GM12891 (cell line): Measurements from ENCODE around the gene WNT16.
"Not testable (repeated sequence)": the region's sequence is repeated elsewhere in the genome, so short reads cannot be mapped to it uniquely, and the experiment has no call there.

Experiments
- POLR2A ChIP-seq: IDR thresholded peaks from 2 replicates; pipeline ENCODE4 v1.6.1; 2011; ENCODE audit warnings: low read depth, low read length, control low read depth
- POLR2AphosphoS5 ChIP-seq: IDR thresholded peaks from 2 replicates; pipeline ENCODE4 v1.6.1; 2011; ENCODE audit warnings: low read depth, low read length, control low read depth
- SPI1 ChIP-seq: IDR thresholded peaks from 2 replicates; pipeline ENCODE4 v1.6.1; 2011; ENCODE audit warnings: low read depth, low read length, control low read depth
- TAF1 ChIP-seq: IDR thresholded peaks from 2 replicates; pipeline ENCODE4 v1.6.1; 2011; ENCODE audit warnings: low read depth, low read length, control low read depth

DNA sequence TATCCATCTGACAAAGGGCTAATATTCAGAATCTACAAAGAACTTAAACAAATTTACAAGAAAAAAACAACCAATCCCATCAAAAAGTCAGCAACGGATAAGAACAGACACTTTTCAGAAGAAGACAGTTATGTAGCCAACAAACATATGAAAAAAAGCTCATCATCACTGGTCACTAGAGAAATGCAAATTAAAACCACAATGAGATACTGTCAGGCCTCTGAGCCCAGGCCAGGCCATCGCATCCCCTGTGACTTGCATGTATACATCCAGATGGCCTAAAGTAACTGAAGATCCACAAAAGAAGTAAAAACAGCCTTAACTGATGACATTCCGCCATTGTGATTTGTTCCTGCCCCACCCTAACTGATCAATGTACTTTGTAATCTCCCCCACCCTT, 13.6 kb upstream of the WNT16 start:
- TF ChIP-seq POLR2AphosphoS5, POLR2A, TAF1, SPI1: not testable (repeated sequence)
